ENCODE measurements around the gene ISYNA1. TPM values are rescaled to one million over a fixed set of nuclear protein-coding genes. Genes with fewer than 3 reads are reported as not detected.

ISYNA1 gene
- total and polyA plus RNA-seq, 12 donors: 3.2 to 313 (median 78.7) TPM

- no peak overlapping the region for H3K4me3 ChIP-seq
- no peak for DNase-seq
- WGBS, 4 donors: 89 to 93% (median 91%) methylated on average over 13 to 14 of the region's 14 CpGs
- no peak overlapping the region for H3K27ac ChIP-seq
- H3K27me3 ChIP-seq: no peaks in the 10 kb centered on the region
- peaks cover 0 to 63% of the 10 kb centered on the region in 2 donors for H3K36me3 ChIP-seq (replicated peaks in 1 of 2)
- intact Hi-C loops (cut with DNase I): loop anchor here in 1 of 2 donors (10.0 kb wide), 1 partner anchor 225 kb away; no protein-coding TSS in a partner anchor
- no peaks in the 10 kb centered on the region for H3K9me3 ChIP-seq (replicated peaks in 1 of 3)
- TF ChIP-seq POLR2A (IDR thresholded peaks at IDR 0.05): no peak
- no peak for TF ChIP-seq CTCF (IDR thresholded peaks at IDR 0.05)
- H3K4me1 ChIP-seq (replicated peaks in 1 of 2): peaks cover 0 to 4% of the 10 kb centered on the region in 2 donors
These were observed 11.6 kb upstream of the ISYNA1 start for GRCh38 chr19:18449552-18449951.

GRCh38 chr19:18446811-18447359, 9.0 kb upstream of the ISYNA1 start:
- intact Hi-C loops (cut with DNase I): loop anchor here in 1 of 2 donors (10.0 kb wide), 1 partner anchor 228 kb away; no protein-coding TSS in a partner anchor
- H3K36me3 ChIP-seq (replicated peaks in 1 of 2): peaks cover 0 to 76% of the 10 kb centered on the region in 2 donors
- no peak overlapping the region for H3K27ac ChIP-seq
- no peaks in the 10 kb centered on the region for H3K9me3 ChIP-seq (replicated peaks in 1 of 3)
- 80 to 94% (median 92%) methylated on average over 7 to 12 of the region's 12 CpGs for WGBS, 4 donors
- no peaks in the 10 kb centered on the region for H3K27me3 ChIP-seq
- DNase-seq: no peak
- H3K4me1 ChIP-seq (replicated peaks in 1 of 2): peaks cover 0 to 4% of the 10 kb centered on the region in 2 donors
- TF ChIP-seq POLR2A (IDR thresholded peaks at IDR 0.05): no peak
- H3K4me3 ChIP-seq: no peak overlapping the region

GRCh38 chr19:18446145-18446810, 8.3 kb upstream of the ISYNA1 start:
- H3K4me3 ChIP-seq: no peak overlapping the region
- no peaks in the 10 kb centered on the region for H3K27me3 ChIP-seq
- H3K4me1 ChIP-seq (replicated peaks in 1 of 2): peaks cover 0 to 3% of the 10 kb centered on the region in 2 donors
- H3K9me3 ChIP-seq (replicated peaks in 1 of 3): no peaks in the 10 kb centered on the region
- intact Hi-C loops (cut with DNase I): loop anchor here in 1 of 2 donors (10.0 kb wide), 1 partner anchor 229 kb away; no protein-coding TSS in a partner anchor
- WGBS, 4 donors: 80 to 95% (median 91%) methylated on average over 11 to 34 of the region's 34 CpGs
- DNase-seq: no peak
- TF ChIP-seq POLR2A (IDR thresholded peaks at IDR 0.05): no peak
- no peak for TF ChIP-seq CTCF (IDR thresholded peaks at IDR 0.05)
- H3K27ac ChIP-seq: no peak overlapping the region
- peaks cover 0 to 70% of the 10 kb centered on the region in 2 donors for H3K36me3 ChIP-seq (replicated peaks in 1 of 2)

- intact Hi-C loops (cut with DNase I): loop anchor here in 1 of 2 donors (10.0 kb wide), 1 partner anchor 229 kb away; no protein-coding TSS in a partner anchor
- Histone ChIP-seq H3K27me3 (no peaks in the 10 kb centered on the region), H3K36me3 (replicated peaks in 1 of 2) (peaks cover 0 to 62% of the 10 kb centered on the region in 2 donors), H3K4me1 (replicated peaks in 1 of 2) (no peaks in the 10 kb centered on the region), H3K4me3 (no peak overlapping the region), H3K27ac (no peak overlapping the region), H3K9me3 (replicated peaks in 1 of 3) (no peaks in the 10 kb centered on the region)
- 76 to 88% (median 84%) methylated on average over 7 to 15 of the region's 15 CpGs for WGBS, 4 donors
- no peak for TF ChIP-seq POLR2A (IDR thresholded peaks at IDR 0.05)
- no peak for TF ChIP-seq CTCF (IDR thresholded peaks at IDR 0.05)
- DNase-seq: no peak
These were observed 7.5 kb upstream of the ISYNA1 start for GRCh38 chr19:18445262-18445948.

All from adrenal gland (tissue), 12 donors.